Mesenchymal stem cell (in vitro differentiated cells and primary cell): Measurements from ENCODE around the gene SNX12. TPM values are rescaled to one million over a fixed set of nuclear protein-coding genes. Genes with fewer than 3 reads are reported as not detected.
"Not testable (repeated sequence)": the region's sequence is repeated elsewhere in the genome, so short reads cannot be mapped to it uniquely, and the experiment has no call there.

ENCODE experiments used
- DNase-seq: peaks from one replicate; pipeline ENCODE4 v3.0.0-alpha.2; 2013
- H2AFZ ChIP-seq: one replicate; pipeline ENCODE4 v1.6.1; 2013; ENCODE audit warnings: low read depth, mild to moderate bottlenecking, control low read depth, inconsistent platforms, low read length, moderate library complexity
- H2AK5ac ChIP-seq: 2 replicates; pipeline ENCODE4 v1.6.1; 2013; ENCODE audit warnings: low read length, moderate library complexity, mild to moderate bottlenecking, inconsistent platforms; ENCODE audit not compliant: severe bottlenecking
- H2BK120ac ChIP-seq: one replicate; pipeline ENCODE4 v1.6.1; 2013; ENCODE audit warnings: low read depth, mild to moderate bottlenecking, inconsistent platforms, low read length, moderate library complexity
- H2BK12ac ChIP-seq, 2 experiments: one replicate each; pipeline ENCODE4 v1.6.1; 2013; ENCODE audit warnings: inconsistent platforms in 2 of 2, low read length in 2 of 2, mild to moderate bottlenecking in 2 of 2, moderate library complexity in 2 of 2, control low read depth in 1 of 2
- H2BK15ac ChIP-seq: one replicate; pipeline ENCODE4 v1.6.1; 2013; ENCODE audit warnings: mild to moderate bottlenecking, low read depth, inconsistent platforms; ENCODE audit not compliant: poor library complexity, severe bottlenecking
- H2BK5ac ChIP-seq: 2 replicates; pipeline ENCODE4 v1.6.1; 2013; ENCODE audit warnings: low read depth, mild to moderate bottlenecking, low read length, control low read depth, inconsistent platforms; ENCODE audit not compliant: poor library complexity, severe bottlenecking
- H3K14ac ChIP-seq, 2 experiments: one replicate each; pipeline ENCODE4 v1.6.1; 2013; ENCODE audit warnings: inconsistent platforms in 2 of 2, low read length in 2 of 2, control low read depth in 1 of 2, mild to moderate bottlenecking in 1 of 2, moderate library complexity in 1 of 2
- H3K18ac ChIP-seq, 2 experiments: one replicate each; pipeline ENCODE4 v1.6.1; 2013; ENCODE audit warnings: inconsistent platforms in 2 of 2, low read length in 2 of 2, control low read depth in 1 of 2, low read depth in 1 of 2, mild to moderate bottlenecking in 1 of 2
- H3K23ac ChIP-seq, 2 experiments: one replicate each; pipeline ENCODE4 v1.6.1; 2013; ENCODE audit warnings: inconsistent platforms in 2 of 2, low read length in 2 of 2, mild to moderate bottlenecking in 2 of 2, moderate library complexity in 2 of 2, control low read depth in 1 of 2
- H3K27ac ChIP-seq: 2 replicates; pipeline ENCODE4 v1.5.1; 2013; ENCODE audit warnings: mild to moderate bottlenecking, moderate library complexity, low read length, control low read depth, inconsistent platforms; ENCODE audit not compliant: poor library complexity, severe bottlenecking
- H3K27me3 ChIP-seq, 2 experiments: 2 replicates each; pipeline versions ENCODE4 v1.6.1 to v1.7.0; 2013; ENCODE audit warnings: low read length in 2 of 2, mild to moderate bottlenecking in 2 of 2, moderate library complexity in 2 of 2, control low read depth in 1 of 2, inconsistent platforms in 1 of 2; ENCODE audit not compliant: control insufficient read depth in 1 of 2, insufficient read depth in 1 of 2
- H3K36me3 ChIP-seq, 2 experiments: 2 replicates each; pipeline versions ENCODE4 v1.6.1 to v1.7.0; 2013; ENCODE audit warnings: low read length in 2 of 2, control low read depth in 1 of 2, inconsistent platforms in 1 of 2, low read depth in 1 of 2, mild to moderate bottlenecking in 1 of 2; ENCODE audit not compliant: insufficient read depth in 2 of 2, control insufficient read depth in 1 of 2
- H3K4ac ChIP-seq, 2 experiments: one replicate each; pipeline ENCODE4 v1.6.1; 2013; ENCODE audit warnings: inconsistent platforms in 2 of 2, low read length in 2 of 2, mild to moderate bottlenecking in 2 of 2, moderate library complexity in 2 of 2, control low read depth in 1 of 2, low read depth in 1 of 2
- H3K4me1 ChIP-seq: 2 replicates; pipeline ENCODE4 v1.6.1; 2013; ENCODE audit warnings: low read depth, low read length, control low read depth; ENCODE audit not compliant: control insufficient read depth, insufficient read depth
- H3K4me2 ChIP-seq: 2 replicates; pipeline ENCODE4 v1.6.1; 2013; ENCODE audit warnings: low read length, mild to moderate bottlenecking, inconsistent platforms; ENCODE audit not compliant: poor library complexity, severe bottlenecking
- H3K4me3 ChIP-seq, 2 experiments: 2 replicates each; pipeline versions ENCODE4 v1.5.1 to v1.7.0; 2013; ENCODE audit warnings: low read length in 2 of 2, mild to moderate bottlenecking in 2 of 2, control low read depth in 1 of 2, low read depth in 1 of 2; ENCODE audit not compliant: insufficient read depth in 1 of 2
- H3K79me1 ChIP-seq: replicated peaks from 2 replicates; pipeline ENCODE4 v1.6.1; 2013; ENCODE audit warnings: mild to moderate bottlenecking, control low read depth, low read length, inconsistent platforms; ENCODE audit not compliant: poor library complexity, severe bottlenecking
- H3K9ac ChIP-seq: 2 replicates; pipeline ENCODE4 v1.7.0; 2013; ENCODE audit warnings: mild to moderate bottlenecking, low read length, moderate library complexity
- H3K9me3 ChIP-seq: 2 replicates; pipeline ENCODE4 v1.7.0; 2013; ENCODE audit warnings: mild to moderate bottlenecking, low read length; ENCODE audit not compliant: control insufficient read depth
- H4K8ac ChIP-seq: one replicate; pipeline ENCODE4 v1.6.1; 2013; ENCODE audit warnings: inconsistent platforms, mild to moderate bottlenecking, low read length, moderate library complexity
- H4K91ac ChIP-seq: one replicate; pipeline ENCODE4 v1.6.1; 2013; ENCODE audit warnings: mild to moderate bottlenecking, low read length, inconsistent platforms
- WGBS: methylation state at CpG from one replicate; pipeline ENCODE4 v1.1.7; 2013; ENCODE audit warnings: mixed read lengths; 5-methylcytosine and 5-hydroxymethylcytosine counted together
- small RNA-seq: library from polyadenylated mRNA; stranded (forward); fragments of <200 nt; extraction: miRNeasy Mini kit (QIAGEN cat#:217004); gene quantifications from one replicate; pipeline ENCODE3, GENCODE V24; 2013; ENCODE audit warnings: low read depth

SNX12 gene

GRCh38 chrX:71047891-71048290, 20.2 kb downstream of the SNX12 start:
- not testable (repeated sequence) for H3K9me3 ChIP-seq, DNase-seq, H3K4me3 ChIP-seq, H2AFZ ChIP-seq, H2AK5ac ChIP-seq, H4K8ac ChIP-seq, H2BK5ac ChIP-seq, H3K18ac ChIP-seq, H2BK120ac ChIP-seq, H3K27ac ChIP-seq, H3K23ac ChIP-seq, H3K4ac ChIP-seq, H4K91ac ChIP-seq, H3K14ac ChIP-seq, H3K9ac ChIP-seq, H3K79me1 ChIP-seq, H2BK15ac ChIP-seq, H2BK12ac ChIP-seq, H3K4me2 ChIP-seq, H3K27me3 ChIP-seq, H3K4me1 ChIP-seq
- H3K36me3 ChIP-seq: peaks cover 3 to 11% of the 10 kb centered on the region in 2 experiments
- no CpG with 5 or more reads among the region's 8 CpGs for WGBS

- H2BK120ac ChIP-seq: no peak overlapping the region
- no peak overlapping the region for H3K27ac ChIP-seq
- no peak for DNase-seq
- H2BK12ac ChIP-seq: no peak overlapping the region
- no peak overlapping the region for H2BK5ac ChIP-seq
- H3K4me2 ChIP-seq: no peak overlapping the region
- no peak overlapping the region for H4K91ac ChIP-seq
- no peak overlapping the region for H3K23ac ChIP-seq
- H2AK5ac ChIP-seq: no peak overlapping the region
- no peak overlapping the region for H3K4me3 ChIP-seq
- H3K18ac ChIP-seq: no peak overlapping the region
- H3K4ac ChIP-seq: no peak overlapping the region
- no peaks in the 10 kb centered on the region for H3K36me3 ChIP-seq
- H3K14ac ChIP-seq: no peak overlapping the region
- peaks cover 0 to 7% of the 10 kb centered on the region in 2 experiments for H3K27me3 ChIP-seq
- H2BK15ac ChIP-seq: no peak overlapping the region
- H3K4me1 ChIP-seq: no peaks in the 10 kb centered on the region
- no peak overlapping the region for H4K8ac ChIP-seq
- H3K9ac ChIP-seq: no peak overlapping the region
- no peaks in the 10 kb centered on the region for H3K9me3 ChIP-seq
- no peaks in the 10 kb centered on the region for H3K79me1 ChIP-seq
- no peak overlapping the region for H2AFZ ChIP-seq
- WGBS: 93% methylated on average over 6 of the region's 6 CpGs
Measured at GRCh38 chrX:71017396-71017939, 50.7 kb downstream of the SNX12 start.

Small RNA genes lying within 50 kb of the gene (small RNA-seq; reads per million reads assigned to genes)
- not detected for gene CXorf65
- not detected for gene RNU1-56P
